NCI-H82 treated with DMSO at 0.1 percent for 48 hours (cell line): Measurements from ENCODE around the gene CRISPLD2.

Source experiments
- DNase-seq: peaks from one replicate; lab custom pipeline; 2025; ENCODE audit not compliant: unreplicated experiment; lab: John Stamatoyannopoulos, UW

Gene CRISPLD2

DNA sequence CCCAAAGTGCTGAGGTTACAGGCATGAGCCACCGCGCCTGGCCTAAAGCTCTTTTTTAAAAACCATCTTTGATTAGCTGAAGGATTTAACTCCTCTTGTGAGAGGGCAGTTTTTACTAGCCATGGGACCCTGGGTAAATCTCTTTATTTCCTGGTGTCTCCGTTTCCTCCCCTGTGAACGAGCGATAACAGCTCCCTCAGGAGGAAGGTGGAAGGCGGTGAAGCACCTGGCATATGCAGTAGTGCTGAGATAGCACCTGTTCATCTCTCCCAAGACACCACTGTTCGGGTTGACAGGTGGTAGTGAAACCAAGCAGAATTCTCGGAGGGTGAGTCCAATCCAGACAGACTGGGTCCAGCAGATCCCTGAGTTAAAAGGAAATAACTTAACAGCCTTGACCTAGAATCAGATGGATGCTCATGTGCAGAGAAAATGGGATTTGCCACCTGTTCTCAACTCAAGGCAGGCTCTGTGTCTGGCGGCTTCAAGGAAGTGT is 86.2 kb downstream of the CRISPLD2 start:
- DNase-seq = peak; percentile 19

DNA sequence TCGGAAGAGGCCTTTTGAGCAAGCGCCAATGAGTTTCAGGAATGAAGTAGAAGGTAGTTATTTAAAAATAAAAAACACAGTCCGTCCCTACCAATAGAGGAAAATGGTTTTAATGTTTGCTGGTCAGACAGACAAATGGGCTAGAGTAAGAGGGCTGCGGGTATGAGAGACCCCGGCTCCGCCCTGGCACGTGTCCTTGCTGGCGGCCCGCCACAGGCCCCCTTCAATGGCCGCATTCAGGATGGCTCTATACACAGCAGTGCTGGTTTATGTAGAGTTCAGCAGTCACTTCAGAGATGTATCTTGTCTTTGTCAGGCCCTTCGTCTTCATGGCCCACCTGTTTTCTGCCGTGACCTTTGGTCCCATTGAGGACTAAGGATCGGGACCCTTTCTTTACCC is 87.3 kb downstream of the CRISPLD2 start:
- no peak for DNase-seq

DNA sequence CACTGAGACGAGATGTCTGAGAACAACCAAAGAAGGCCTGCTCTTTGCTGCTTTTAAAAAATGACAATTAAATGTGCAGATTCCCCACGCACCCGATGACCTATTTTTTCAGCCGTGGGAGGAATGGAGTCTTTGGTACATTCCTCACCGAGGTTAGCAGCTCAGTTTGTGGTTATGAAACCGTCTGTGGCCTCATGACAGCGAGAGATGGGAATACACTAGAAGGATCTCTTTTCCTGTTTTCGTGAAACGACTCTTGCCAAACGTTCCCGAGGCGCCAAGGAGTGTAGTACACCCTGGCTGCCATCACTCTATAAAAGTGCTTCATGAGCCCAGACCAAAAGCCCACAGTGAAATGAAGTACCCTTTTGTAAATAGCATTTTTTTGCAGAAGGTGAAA is 87.8 kb downstream of the CRISPLD2 start:
- no peak for DNase-seq

GRCh38 chr16:84909476-84910085 is 89.8 kb downstream of the CRISPLD2 start:
- no peak for DNase-seq

GRCh38 chr16:84911486-84912216 is 91.9 kb downstream of the CRISPLD2 start:
- no peak for DNase-seq

GRCh38 chr16:84913315-84913714 is 93.5 kb downstream of the CRISPLD2 start:
- DNase-seq = no peak

DNA sequence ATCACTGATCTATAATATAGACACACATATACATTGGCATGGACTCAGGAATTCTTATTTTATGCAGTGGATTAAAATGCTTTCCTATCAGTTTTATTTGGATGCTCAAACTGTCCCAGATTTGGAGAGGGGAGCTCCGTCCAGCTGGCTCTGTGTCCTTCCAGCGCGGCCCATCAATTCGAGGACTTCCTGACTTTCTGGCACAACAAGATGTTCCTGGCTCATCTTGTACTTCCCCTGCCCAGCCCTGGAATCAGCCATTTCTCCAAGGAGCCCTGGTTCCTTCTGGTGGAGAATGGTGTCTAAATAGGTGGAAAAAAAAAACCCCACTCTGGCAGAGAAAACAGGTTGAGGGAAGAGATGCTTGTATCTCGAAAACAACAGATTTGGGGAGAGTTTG is 94.5 kb downstream of the CRISPLD2 start:
- no peak for DNase-seq

DNA sequence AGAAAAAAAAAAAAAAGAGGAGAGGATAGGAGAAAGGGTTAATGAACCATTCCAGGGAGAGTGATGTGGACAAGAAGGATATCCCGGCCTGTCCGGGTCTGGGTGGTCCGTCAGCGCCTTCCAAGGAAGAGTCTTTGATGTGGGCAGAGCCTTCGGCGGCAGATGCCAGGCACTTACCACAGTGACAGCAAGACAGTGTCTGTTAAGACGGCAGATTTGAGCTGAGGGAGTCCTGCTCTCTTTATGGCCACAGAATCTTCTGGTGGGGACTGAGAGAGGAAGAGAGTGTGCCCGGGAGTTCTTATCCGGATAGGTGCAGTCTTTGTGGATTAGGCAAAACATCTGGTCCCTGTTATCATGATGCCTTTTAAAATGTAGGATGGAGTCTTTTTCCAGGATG is 96.4 kb downstream of the CRISPLD2 start:
- no peak for DNase-seq

GRCh38 chr16:84916850-84917249 is 97.1 kb downstream of the CRISPLD2 start:
- DNase-seq = no peak

- DNase-seq = no peak
These were observed 97.7 kb downstream of the CRISPLD2 start for GRCh38 chr16:84917492-84917891.

GRCh38 chr16:84918006-84918909 is 98.5 kb downstream of the CRISPLD2 start:
- DNase-seq = no peak

DNA sequence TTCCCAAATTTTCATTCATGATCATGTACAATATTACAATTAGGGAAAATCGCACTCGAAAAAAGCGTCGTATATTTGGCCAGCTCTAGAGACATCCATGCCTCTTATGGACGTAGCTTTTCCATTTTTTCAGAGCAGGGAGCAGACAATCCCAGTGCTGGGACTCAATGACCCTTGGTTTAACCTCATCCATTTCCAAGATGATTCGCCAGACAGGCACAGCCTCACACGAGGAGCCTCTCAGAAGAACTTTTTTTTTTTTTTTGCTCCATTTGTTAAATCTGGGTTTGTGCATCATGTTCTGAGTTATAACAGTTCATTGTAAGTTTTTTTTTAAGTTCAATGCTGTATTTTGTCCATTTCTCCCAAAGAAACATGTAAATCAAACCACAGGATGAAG is 99.5 kb downstream of the CRISPLD2 start:
- DNase-seq = no peak

- no peak for DNase-seq
These were observed 99.9 kb downstream of the CRISPLD2 start for GRCh38 chr16:84919708-84920107.

GRCh38 chr16:84920333-84920732 is 100.5 kb downstream of the CRISPLD2 start:
- DNase-seq = no peak

DNA sequence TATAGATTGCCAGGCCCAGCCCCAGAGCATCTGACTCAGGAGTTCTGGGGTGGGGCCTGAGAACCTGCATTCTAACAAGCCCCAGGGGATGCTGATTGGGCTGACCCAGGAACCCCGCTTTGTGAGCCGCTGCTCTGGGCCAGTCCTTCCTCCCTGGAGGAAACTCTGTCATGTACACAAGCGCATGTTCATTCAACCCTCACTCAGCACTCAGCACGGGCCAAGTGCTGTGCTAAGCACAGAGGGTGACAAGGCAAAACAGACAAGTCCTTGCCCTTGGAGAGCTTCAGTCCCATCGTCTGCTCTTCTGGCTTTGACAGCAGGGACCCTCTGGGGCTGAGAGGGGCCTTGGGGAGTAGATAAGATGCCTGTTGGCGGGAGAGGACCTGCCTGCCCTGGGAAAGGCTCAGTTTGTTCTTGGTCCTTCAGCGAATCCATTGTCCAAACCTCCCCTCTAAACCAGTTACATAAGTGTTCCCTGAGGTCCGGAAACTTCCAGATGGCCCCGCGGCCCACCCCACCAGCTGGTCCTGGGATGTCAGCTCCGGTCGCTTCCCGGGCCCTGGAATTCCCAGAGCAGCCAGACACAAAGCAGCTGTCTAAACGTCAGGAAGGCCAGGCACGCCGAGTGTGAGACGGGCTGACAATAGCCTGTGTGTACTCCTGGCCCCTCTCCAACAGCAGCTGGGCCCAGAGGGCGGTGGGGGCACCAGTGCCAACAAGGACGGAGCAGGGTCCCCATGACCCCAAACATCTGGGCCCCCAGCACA is 102.8 kb downstream of the CRISPLD2 start:
- no peak for DNase-seq

GRCh38 chr16:84924331-84925091 is 104.7 kb downstream of the CRISPLD2 start:
- no peak for DNase-seq

- no peak for DNase-seq
These were observed 105.4 kb downstream of the CRISPLD2 start for GRCh38 chr16:84925092-84925772.

GRCh38 chr16:84925773-84926372 is 106.1 kb downstream of the CRISPLD2 start:
- DNase-seq = no peak

DNA sequence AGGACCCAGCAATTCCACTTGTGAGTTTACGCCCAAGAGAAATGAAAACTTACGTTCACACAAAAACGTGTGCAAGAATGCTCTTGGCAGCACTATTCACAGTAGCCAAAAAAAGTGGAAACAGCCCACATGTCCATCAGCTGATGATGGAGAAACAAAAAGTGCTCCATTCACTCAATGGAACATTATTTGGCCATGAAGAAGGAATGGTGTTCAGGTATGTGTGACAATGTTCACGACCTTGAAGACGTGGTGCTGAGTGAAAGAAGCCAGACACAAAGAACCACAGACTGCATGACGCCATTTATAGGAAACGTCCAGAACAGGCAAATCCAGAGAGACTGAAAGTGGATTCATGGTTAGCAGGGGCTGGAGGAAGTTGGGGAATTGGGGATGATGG is 106.7 kb downstream of the CRISPLD2 start:
- DNase-seq = no peak
